ENCODE data around the gene CRY2.

The CRY2 gene

DNA sequence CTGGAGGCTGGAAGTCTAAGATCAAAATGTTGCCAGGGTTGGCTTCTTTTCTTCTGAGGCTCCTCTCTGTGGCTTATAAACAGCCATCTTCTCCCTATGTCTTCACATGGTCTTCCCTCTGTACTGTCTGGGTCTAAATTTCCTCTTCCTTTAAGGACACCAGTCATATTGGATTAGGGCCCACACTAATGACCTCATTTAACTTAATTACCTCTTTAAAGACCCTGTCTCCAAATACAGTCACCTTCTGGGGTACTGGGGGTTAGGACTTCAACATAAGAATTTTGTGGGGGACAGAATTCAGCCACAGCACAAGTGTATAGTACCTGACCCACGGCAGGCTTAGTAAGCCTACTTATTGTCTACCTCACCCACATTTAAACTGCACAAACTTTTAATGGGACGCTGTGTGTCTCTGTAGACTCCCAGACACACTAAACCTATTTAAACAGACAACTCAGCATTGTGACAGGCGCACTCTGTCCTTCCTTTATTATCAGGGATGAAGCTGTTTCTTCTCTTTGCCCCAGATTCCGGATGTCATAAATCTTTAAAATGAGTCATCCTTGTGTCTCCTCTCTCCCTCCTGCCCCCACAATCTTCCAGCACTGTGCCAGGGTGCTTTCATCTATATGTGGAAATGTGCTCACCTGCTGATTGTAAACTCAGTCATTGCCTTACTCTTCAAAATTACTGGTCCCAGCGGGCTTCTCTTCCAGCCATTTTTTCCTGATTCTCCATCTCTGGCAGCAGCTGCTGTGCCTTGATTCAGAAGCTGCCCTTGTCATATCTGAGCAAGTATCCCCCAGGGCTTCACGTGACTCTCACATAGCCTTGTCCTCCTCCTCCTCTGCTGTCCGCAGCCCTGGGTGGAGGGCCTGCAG lies 32.8 kb downstream of the CRY2 start:
- DNase-seq (ENCODE audit: low spot score) = no peak

DNA sequence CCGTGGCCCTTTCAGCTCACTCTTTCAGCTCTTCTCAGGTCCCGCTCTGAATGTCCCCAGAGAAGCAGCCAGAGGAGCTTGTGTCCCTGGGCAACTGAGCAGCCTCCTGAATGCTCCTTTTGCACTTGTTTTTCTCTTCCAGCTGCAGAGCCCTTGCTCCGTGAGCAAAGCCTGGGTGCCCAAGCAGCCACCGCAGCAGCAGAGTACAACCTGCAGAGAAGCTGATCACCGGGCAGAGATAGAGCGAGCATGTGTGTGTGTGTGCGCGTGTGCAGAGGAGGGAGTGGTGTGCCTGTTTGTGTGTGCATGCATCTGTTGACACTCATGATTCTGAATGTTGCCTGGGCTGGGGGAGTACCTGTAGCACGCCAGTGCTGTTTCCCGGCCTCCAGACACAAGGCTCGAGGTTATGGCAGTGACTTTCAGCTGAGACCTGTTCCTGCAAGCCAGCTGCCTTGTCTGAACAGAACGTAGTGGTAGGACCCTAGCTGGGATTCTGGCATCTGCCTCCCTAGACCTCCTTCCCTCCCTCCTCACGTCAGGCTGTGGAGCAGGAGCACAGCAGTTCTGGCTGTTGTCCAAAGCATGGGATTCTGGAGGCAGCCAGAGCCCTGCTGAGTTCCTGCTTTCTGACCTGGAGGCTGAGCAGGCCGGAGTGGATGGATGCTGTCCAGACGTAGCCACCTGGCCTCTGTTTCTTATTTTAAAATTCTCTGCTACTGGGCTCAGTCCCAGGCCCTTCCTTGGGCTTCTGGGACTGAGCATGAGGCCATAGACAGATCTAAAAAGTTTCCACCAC lies 33.7 kb downstream of the CRY2 start:
- DNase-seq (ENCODE audit: low spot score) = no peak

DNA sequence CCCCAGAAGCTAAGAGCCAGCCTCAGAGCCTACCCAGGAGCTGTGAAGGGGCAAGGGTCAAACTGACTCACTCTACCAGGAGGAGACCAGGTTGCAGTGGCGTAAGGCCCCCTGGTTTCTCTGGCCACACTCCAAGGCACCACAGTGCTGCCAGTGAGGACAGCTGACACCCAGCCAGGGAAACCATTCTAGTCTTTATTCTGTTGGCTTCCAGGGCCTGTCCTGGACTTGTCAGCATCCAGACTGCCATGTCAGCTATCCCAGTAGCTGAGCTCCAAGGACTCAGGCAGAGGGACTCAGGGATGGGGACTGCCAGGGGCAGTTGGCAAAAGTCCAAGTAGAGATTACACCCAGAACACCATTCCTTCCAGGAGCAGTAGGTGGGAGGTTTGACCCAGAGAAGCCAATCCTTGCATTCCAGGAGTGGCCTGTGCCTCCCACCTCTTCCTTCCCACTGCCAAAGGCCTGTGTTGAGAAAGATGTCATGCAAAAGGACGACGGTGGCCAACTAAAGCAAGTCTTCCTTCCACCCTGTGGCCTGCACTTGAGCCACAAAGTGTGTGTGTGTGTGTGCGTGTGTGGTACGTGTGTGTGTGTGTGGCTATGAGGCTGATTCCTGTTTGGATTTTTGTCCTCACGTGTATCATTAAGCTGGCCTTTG lies 34.6 kb downstream of the CRY2 start:
- DNase-seq (ENCODE audit: low spot score) = no peak

DNA sequence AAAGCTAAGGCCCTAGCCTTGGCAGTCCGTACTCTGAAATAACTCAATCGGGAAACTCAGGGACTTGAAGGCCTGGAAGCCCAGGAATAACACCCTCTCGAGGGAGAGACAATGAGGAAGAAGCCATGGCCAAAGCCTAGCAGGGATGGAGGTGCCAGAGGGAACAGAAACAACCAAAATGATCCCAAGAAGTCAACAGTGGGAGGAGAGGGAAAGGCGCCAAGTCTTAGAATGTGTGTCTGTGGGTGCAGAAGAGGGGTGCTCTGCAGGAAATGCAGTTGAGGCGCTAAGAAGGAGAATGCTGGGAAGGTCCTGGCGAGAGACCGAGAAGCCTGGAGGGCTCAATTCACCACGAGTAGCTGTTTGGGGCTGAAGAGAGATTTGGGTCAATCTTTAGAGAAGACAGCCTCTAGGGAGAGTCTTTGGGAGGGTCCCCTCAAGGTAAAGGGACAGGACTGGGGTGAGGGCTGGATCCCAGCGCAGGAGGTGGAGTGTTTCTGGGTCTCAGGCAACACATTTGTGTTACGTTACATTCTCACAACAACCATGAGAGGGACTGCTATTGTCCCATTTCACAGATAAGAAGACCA lies 37.4 kb downstream of the CRY2 start:
- no peak for DNase-seq (ENCODE audit: low spot score)

DNA sequence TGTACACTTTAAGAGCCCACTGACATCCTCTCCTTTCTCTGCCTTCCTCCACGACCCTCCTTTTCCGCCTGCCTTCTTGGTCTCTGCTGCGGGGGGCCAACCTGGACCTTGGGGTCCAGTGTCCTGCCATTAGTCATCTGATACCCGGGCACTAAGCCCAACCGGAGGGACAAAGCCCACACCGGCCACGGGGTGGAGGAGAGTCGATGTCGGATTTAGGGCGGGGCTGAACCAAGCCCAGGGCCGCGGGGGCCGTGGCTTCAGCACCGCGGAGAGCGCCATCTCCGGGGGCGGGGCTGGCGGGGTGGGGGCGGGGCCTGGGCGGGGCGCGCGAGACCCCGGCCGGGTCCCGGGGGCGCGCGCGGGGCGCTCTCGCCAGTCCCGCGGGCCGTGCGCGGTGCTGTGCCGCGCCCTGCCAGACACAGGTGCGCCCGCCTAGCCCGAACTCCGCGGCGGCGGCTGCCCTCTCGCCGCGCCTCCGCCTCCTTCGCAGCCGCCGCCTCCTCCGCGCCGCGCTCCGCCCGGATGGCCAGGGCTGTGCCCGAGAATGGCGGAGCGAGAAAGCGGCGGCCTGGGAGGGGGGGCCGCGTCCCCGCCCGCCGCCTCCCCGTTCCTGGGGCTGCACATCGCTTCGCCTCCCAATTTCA lies 38.1 kb downstream of the CRY2 start, which contains the start of gene MAPK8IP1:
MAPK8IP1 (plus strand) TSS at position 378 of the 647 bp plus-strand sequence; CDS start at position 548, 170 bp downstream.
- peak; percentile 85 for DNase-seq (ENCODE audit: low spot score)

DNA sequence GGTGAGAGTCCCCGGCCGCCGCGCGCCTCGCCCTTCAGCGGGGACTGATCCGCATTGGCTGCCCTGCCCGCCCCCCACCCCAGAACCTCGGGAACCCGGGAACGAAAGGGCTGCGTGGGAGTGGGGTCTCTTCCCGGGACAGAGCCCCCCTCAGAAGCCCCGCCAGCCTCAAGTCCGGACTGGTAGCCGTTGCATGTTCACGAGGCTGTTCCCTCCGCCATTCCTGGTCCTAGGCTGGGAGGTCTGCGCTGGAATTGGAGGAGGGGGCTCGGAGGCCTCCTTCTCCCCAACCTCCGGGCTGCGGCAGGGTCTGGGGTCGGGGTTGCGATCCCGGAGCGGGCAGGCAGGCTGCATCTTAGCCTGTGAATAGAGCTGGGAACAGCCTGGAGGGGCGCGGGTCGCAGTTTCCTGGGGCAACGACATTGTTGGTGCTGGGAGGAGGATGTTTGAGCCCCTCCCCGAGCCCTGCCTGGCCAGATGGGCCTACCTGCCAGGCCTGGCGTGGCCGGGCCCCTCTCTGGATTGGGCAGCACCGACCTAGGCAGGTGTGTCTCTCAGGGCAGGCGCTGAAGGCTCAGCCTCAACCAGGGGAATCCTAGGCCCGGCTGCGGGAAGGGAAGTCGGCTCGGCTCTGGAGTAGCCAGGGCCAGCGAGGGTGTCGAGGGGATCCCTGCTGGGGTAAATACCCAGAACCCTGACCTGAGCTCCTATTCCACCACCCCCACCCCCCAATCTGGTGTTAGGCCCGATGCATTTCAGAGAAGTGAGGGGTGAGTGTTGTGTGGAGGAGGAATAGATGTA lies 38.8 kb downstream of the CRY2 start:
- DNase-seq (ENCODE audit: low spot score) = no peak

DNA sequence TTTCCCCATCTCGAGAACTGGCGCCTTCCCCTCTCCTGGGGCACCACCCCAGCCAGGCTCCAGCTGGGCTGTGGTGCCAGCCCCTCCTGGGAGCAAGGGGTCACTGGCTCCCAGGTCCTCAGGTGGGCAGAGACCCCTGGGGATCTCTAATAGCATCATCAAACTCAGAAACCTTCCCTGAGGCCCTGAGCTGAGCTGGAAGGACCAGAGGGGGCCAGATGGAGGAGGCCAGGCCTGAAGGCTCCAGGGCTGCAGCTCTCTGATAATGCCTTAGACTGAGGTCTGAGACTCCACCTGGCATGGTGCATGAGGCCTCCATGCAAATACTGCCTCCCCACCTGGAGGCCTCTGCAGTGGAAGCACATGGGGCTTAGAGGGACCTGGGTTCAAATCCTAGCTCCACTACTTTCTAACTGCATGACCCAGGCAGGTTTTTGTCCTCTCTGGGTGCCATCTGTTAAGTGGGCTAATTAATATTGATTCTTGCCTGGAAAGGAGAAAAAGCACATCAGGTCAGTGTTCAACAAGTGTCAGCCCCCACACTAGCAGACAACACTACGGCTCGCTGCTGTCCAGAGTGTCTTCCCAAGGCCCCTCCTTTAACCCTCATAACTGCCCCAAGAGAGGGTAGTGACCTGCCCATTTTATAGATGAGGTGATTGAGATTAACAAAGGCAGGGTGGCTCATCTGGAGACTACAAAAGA lies 39.7 kb downstream of the CRY2 start:
- DNase-seq (ENCODE audit: low spot score) = no peak

DNA sequence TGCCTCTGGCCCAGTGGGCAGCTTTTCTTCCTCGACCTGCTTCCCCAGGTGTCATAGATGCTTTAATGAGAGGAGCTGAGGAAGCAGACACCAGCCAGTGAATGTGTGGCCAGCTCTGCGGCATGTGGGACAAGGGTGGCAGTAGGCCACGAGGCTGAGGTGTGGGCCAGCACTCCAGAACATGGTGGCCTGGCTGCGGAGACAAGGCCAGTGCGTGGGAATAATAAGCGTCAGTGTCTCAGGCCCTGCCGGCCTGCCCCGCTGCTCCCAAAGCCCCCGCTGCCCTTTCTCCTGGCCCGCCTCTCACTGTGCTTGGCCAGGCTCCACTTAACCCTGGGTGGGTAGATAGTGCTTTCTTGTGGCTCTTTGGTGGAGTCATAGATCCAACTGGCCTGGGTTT lies 40.3 kb downstream of the CRY2 start:
- no peak for DNase-seq (ENCODE audit: low spot score)

DNA sequence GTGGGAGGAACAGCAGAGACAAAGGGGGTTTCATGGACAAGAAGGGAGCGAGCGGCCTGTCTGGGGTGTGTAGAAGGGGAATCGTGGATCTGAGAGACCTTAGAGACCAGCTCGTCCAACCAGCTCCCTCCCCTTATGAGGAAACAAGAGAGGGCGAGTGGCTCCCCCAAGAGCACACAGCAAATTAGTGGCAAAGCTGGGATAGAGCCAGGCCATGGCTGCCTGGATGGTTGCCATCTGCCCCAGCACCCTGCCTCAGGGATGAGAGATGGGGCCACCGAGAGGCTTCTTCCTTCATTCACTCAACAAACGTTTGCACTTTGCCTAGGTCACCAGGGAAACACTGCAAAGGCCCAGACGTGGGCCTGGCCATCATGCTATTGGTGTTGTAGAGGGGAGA lies 42.3 kb downstream of the CRY2 start:
- no peak for DNase-seq (ENCODE audit: low spot score)

DNA sequence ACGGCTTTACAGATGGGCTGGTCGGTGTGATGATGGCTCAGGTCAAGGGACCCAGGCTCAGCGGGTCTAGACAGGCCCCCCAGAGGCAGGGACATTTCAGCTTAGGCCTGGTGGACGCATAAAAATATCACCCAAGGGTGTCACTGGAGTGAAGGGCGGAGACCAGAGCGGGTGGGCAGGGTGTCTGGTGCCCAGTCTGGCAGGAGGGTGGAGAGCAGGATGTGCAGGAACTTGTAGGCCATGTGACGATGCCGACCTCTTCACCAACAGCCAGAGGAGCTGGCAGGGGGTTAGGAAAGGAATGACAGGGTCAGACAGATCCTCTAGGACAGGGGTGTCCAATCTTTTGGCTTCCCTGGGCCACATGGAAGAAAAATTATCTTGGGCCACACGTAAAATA lies 42.7 kb downstream of the CRY2 start:
- DNase-seq (ENCODE audit: low spot score) = no peak

DNA sequence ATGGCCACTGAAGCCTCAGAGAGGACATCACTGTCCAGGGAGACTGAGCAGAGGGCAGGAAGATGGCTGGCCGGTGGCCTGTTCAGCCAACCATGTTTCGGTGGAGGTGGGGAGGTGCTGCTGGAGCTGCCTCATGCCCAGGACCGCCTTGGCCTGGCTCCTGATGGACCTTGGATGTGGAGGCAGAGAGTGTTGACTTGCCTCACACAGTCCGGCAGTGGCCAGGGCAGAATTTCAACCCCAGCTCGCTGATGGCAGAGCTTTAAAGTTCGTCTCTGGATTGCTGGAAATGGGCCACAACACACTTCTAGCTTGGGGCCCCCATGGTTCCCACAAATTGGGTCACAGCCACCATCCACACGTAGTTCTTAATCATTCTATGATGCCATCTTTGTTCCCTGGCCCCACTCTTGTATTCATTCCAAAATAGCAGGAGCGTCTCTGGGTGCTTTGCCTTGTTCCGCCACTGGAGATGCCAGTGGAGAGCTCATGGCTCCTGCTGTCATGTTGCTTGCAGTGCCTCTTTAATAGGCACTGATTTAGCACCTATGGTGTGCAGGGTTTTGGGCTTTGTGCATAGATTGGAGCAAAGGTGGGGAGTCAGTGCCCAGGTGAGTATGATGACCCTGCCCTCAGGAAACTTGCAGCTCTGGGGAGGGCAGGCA lies 43.7 kb downstream of the CRY2 start:
- no peak for DNase-seq (ENCODE audit: low spot score)

DNA sequence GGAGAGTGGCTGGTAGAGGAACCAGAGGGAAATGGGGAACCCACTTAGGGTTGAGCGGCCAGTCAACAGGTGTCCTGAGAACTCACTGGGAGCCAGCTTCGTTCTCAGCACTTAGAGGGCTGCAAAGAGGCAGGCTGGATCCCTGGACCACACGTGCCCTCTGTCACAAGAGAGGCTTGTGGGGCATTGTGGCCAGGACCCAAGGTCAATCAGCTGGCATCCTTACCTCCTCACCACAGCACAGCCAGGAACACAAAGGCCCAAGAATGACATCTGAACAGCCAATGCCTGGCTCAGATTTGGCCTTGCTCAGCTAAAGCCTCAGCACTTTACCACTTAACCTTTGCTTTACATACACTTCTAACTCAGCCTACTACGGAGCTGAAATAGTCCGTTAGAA lies 45.6 kb downstream of the CRY2 start:
- no peak for DNase-seq (ENCODE audit: low spot score)

DNA sequence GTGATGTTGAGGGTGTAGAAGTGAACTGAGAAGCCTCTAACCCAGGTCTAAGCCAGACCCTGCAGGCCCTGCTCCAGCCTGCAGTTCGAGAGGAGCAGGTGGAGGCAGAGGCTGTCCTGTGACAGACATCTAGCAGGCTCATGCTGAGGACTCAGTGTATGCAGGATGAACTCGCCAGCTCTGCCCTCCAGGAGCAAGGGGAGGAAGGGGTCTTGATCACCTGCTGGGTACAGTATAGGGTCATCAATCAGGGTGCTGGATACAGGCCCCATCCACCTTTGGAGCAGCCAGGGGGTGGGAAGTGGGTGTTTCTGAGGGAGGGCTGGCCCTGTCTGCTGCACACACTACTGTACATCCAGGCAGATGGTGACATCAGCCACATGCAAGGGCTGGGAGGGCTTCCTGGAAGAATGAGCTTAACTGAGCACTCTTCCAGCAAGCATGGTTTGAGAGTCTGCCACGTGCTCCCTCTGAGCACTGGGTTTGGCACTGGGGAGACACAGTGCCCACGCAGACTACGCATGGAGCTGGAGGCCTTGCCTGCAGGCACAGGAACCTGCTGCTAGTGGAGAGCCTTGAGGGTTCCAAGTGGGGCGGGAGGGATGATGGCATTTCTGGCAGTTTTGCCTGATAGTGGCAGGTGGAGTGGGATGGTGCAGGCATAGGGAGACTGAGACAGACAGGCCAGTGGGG lies 47.4 kb downstream of the CRY2 start:
- no peak for DNase-seq (ENCODE audit: low spot score)

DNA sequence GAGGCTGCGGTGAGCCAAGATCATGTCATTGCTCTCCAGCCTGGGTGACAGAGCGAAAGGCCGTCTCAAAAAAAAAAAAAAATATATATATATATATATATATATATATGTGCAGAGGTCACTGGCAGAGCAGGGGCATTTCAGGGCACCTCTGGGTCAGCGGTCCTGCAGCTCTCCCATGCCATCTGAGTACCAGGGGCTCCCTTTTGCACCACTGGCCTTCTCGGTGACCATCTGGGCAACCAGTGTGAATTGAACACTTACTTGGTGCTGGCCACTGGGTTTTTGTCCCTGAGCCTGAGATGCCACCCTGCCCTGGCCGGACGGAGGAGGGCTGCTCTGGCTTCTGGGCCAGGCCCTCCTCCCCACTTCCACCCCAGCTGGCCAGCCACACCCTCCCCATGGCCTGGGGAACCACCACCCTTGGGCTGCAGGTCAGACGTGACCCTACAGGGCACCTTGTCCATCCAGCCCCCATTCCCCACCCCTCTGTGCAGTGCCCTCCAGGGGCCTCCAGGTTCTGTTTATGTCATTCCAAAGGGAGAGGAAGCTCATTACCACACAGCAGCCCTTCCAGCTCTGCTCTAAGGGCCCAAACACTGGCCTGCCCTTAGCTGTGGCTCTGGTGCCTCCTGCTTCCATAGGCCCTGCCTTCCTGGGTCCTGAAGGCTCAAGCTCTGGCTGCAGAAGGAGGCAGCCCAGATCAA lies 48.4 kb downstream of the CRY2 start:
- DNase-seq (ENCODE audit: low spot score) = no peak

DNA sequence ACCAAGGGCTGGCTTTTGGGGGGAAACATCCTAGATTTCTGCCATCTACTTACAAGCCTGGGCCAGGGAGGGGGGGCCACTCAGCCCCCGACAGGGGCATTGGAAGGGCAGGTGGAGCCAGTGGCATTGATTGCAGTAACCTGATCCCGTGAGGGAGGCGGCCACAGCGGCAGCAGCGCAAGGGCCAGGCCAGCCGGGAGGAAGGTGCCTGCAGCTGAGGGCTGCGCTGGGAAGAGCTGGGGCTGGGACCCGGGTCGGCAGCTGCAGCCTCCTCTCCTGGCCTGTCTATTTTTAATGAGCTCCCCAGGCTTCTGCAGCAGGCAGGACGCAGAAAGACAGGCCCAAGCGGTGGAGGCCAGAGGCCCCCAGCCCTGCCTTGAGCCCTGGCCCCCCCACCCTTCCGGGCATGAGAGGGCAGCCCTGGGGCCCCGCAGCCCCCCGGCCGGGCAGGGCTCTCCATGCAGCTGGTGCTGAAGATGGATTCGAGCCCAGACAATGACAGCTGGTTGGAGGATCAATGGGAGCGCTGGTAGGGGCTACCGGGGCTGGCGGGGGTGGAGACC lies 49.2 kb downstream of the CRY2 start:
- DNase-seq (ENCODE audit: low spot score) = no peak

DNA sequence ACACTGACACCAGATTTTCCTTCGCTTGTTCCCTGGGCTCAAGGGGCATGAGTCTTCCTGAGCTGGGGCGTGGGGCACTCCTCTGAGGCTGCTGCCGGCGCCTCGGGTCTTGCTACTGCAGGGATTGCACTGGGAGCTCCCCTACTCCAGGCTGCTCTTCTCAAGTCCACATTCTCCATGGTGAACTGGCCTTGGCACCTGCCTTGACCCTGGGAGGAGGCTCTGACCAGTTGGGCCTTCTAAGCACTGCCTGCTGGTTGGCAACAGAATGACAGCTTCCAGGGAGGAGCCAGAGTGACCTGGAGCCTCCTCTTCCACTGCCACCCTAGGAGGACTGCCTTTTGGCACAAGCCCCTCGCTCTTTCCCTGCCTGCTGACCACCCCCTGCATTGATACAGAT lies 50.3 kb downstream of the CRY2 start:
- DNase-seq (ENCODE audit: low spot score) = no peak

DNA sequence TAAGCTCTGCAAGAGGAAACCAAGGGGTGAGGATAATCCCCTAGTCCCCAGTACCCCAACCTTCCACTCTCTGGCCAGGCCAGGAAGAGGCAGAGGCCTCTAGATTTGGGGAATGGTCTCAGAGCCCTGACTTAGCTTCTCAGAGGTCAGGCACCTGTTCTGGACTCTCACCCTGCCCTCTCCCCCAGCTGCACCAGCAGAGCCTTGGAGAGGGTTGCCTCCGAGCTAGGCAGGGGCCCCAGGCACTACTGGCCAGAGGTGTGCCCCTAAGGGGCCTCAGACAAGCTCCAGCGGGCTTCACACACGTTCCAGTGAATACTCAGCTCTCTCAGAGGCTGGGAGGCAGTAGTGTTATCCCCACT lies 51.8 kb downstream of the CRY2 start:
- DNase-seq (ENCODE audit: low spot score) = no peak
